Measurements from ENCODE around the gene PRR5L.

PRR5L gene

DNA sequence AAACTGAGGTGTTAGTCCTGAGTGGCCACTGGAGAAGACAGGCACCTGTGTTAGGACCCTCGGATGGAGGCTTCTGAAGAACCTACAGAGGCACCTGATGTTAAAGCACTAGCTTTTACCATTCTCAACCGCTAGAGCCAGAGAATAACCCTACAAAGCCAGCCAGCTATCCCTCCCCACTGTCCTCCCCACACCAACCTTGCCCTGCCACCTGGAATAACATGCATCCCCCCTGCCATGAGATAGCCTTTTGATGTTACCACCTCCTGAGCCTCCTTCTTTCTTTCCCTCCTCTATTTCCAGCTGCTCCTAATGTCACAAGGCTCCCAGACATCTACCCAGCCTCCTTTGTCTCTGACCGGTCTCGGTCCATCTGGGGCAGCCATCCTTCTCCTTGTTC, 35.0 kb upstream of the PRR5L start:
- Histone ChIP-seq H4K20me1 (ENCODE audit: low read depth, low read length) (no peaks in the 10 kb centered on the region), H3K9ac (ENCODE audit: low read length) (no peak overlapping the region), H3K27ac (ENCODE audit: low read depth, low read length) (no peak overlapping the region), H2AFZ (ENCODE audit: low read depth, low read length, severe bottlenecking) (no peak overlapping the region), H3K4me3 (ENCODE audit: insufficient read depth, low read length, poor library complexity, severe bottlenecking) (no peak overlapping the region), H3K9me2 (replicated peaks; ENCODE audit: insufficient read depth, low read length) (no peaks in the 10 kb centered on the region), H3K27me3 (ENCODE audit: low read length) (no peaks in the 10 kb centered on the region), H3F3A (ENCODE audit: insufficient read depth) (no peaks in the 10 kb centered on the region), H3K36me3 (ENCODE audit: low read length) (no peaks in the 10 kb centered on the region), H3K4me2 (ENCODE audit: low read depth, low read length, poor library complexity, severe bottlenecking) (no peak overlapping the region), H3K79me2 (ENCODE audit: insufficient read depth, low read length) (no peaks in the 10 kb centered on the region), H3K9me3 (ENCODE audit: insufficient read depth, low read length) (no peaks in the 10 kb centered on the region)
- TF ChIP-seq, protein P1, sequence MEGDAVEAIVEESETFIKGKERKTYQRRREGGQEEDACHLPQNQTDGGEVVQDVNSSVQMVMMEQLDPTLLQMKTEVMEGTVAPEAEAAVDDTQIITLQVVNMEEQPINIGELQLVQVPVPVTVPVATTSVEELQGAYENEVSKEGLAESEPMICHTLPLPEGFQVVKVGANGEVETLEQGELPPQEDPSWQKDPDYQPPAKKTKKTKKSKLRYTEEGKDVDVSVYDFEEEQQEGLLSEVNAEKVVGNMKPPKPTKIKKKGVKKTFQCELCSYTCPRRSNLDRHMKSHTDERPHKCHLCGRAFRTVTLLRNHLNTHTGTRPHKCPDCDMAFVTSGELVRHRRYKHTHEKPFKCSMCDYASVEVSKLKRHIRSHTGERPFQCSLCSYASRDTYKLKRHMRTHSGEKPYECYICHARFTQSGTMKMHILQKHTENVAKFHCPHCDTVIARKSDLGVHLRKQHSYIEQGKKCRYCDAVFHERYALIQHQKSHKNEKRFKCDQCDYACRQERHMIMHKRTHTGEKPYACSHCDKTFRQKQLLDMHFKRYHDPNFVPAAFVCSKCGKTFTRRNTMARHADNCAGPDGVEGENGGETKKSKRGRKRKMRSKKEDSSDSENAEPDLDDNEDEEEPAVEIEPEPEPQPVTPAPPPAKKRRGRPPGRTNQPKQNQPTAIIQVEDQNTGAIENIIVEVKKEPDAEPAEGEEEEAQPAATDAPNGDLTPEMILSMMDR (IDR thresholded peaks at IDR 0.05; ENCODE audit: insufficient read depth, low read length, poor library complexity, severe bottlenecking): no peak
- TF ChIP-seq EZH2phosphoT487 (conservative IDR thresholded peaks at IDR 0.05; ENCODE audit: low read length): no peak

DNA sequence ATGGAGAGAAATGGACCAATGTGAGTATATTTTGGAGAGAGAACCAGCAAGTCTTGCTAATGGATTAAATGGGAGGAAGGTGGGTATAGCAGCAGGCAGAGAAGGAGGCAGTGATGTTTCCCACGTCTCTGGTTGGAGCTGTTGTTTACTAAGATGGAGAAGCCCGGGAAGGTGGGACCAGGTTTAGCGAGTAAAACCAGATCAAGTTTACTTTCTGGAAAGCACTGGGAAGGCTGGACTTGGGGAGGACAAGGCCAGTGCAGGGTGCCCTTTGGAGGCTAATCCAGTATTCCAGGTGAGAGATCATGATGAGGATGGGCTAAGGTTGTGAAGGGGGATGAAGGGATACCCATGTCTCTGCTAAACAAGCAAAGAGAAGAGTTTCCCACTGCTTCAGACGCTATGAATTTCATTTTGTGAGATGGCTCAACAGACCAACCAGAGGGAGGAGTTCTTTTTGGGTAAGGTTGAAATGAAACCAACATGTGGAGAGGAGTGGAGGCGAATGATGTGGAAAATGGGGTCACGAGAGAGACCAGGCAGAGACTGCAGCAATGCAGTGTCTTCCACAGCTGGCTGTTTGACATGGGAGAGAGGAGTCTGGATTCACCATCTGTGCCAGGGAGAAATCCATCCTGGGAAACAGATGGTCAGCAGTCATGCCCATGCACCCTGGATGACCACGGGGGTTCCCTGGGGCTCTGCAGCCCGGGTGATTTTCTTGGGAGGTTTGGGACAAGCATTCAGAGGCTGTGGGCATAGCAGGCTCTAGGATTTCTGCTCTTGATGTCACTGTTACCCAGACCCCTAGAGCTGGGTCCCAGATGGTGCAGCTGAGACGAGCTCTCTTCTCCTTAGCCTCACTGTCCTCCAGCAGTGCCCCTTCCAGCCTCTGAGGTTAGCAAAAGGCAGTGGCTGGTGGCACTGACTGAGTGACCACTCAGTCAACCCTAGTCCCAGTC, 31.8 kb upstream of the PRR5L start:
- H3K79me2 ChIP-seq (ENCODE audit: insufficient read depth, low read length): no peaks in the 10 kb centered on the region
- no peak overlapping the region for H3K9ac ChIP-seq (ENCODE audit: low read length)
- no peak overlapping the region for H3K4me2 ChIP-seq (ENCODE audit: low read depth, low read length, poor library complexity, severe bottlenecking)
- TF ChIP-seq EZH2phosphoT487 (conservative IDR thresholded peaks at IDR 0.05; ENCODE audit: low read length): no peak
- TF ChIP-seq, protein P1 (IDR thresholded peaks at IDR 0.05; ENCODE audit: insufficient read depth, low read length, poor library complexity, severe bottlenecking): no peak
- no peaks in the 10 kb centered on the region for H3F3A ChIP-seq (ENCODE audit: insufficient read depth)
- H3K27ac ChIP-seq (ENCODE audit: low read depth, low read length): no peak overlapping the region
- H3K36me3 ChIP-seq (ENCODE audit: low read length): no peaks in the 10 kb centered on the region
- no peaks in the 10 kb centered on the region for H3K27me3 ChIP-seq (ENCODE audit: low read length)
- no peaks in the 10 kb centered on the region for H3K9me3 ChIP-seq (ENCODE audit: insufficient read depth, low read length)
- no peaks in the 10 kb centered on the region for H4K20me1 ChIP-seq (ENCODE audit: low read depth, low read length)
- no peak overlapping the region for H3K4me3 ChIP-seq (ENCODE audit: insufficient read depth, low read length, poor library complexity, severe bottlenecking)
- no peak overlapping the region for H2AFZ ChIP-seq (ENCODE audit: low read depth, low read length, severe bottlenecking)
- H3K9me2 ChIP-seq (replicated peaks; ENCODE audit: insufficient read depth, low read length): no peaks in the 10 kb centered on the region

DNA sequence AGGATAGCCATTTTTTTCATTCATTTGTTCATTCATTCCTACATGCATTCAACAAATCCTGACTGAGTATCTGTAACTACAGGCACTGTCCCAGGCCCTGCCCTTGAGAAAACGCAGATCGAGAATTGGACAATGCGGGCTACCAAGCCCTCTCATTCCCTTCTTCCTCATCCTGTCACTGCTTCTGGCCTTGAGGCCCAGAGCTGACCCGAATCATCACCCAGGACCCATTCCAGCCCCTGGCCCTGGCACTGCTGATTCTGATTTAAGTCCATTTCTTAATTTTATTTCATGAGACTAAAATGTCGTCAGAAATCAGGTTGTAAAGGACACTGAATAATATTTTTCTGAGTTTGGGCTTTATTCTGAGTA, 31.1 kb upstream of the PRR5L start:
- Histone ChIP-seq H3K4me2 (ENCODE audit: low read depth, low read length, poor library complexity, severe bottlenecking) (no peak overlapping the region), H4K20me1 (ENCODE audit: low read depth, low read length) (no peaks in the 10 kb centered on the region), H3K36me3 (ENCODE audit: low read length) (no peaks in the 10 kb centered on the region), H3K9ac (ENCODE audit: low read length) (no peak overlapping the region), H3F3A (ENCODE audit: insufficient read depth) (no peaks in the 10 kb centered on the region), H3K79me2 (ENCODE audit: insufficient read depth, low read length) (no peaks in the 10 kb centered on the region), H3K9me3 (ENCODE audit: insufficient read depth, low read length) (no peaks in the 10 kb centered on the region), H3K4me3 (ENCODE audit: insufficient read depth, low read length, poor library complexity, severe bottlenecking) (no peak overlapping the region), H3K27me3 (ENCODE audit: low read length) (no peaks in the 10 kb centered on the region), H3K9me2 (replicated peaks; ENCODE audit: insufficient read depth, low read length) (no peaks in the 10 kb centered on the region), H3K27ac (ENCODE audit: low read depth, low read length) (no peak overlapping the region), H2AFZ (ENCODE audit: low read depth, low read length, severe bottlenecking) (no peak overlapping the region)
- TF ChIP-seq EZH2phosphoT487 (conservative IDR thresholded peaks at IDR 0.05; ENCODE audit: low read length): no peak
- TF ChIP-seq, protein P1 (IDR thresholded peaks at IDR 0.05; ENCODE audit: insufficient read depth, low read length, poor library complexity, severe bottlenecking): no peak

All from SU-DHL-6 (cell line).